Measurements from ENCODE around the gene ETV4.

Gene ETV4

DNA sequence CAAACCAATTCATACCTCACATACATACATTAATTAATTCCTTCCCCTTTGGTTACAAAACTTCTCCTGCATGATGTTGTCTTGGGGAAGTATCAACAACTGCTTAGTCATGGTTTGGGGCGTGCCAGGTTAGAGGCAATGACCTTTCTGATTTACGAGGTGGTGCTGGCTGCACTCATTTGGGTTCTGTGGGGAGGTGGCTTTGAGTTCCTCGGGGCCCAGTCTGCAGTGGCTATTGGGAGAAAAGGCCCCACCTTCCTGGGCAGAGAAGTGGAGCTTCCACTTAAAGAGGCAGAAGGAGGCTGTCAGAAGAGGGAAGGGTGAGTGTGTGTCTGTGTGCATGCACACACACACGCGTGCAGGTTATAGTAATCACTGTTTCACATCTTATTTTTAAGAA is 10.2 kb upstream of the ETV4 start:
- 0 out of 2 replicates have a peak, but pooled peaks have one; percentile 9 for TF ChIP-seq RAD21 (IDR thresholded peaks at IDR 0.05; ENCODE audit: low read depth)
- TF ChIP-seq FOXM1 (IDR thresholded peaks at IDR 0.05; ENCODE audit: borderline replicate concordance, low read depth) = no peak
- peak; percentile 29; the same call in 1 of the 2 replicates for TF ChIP-seq TEAD4 (IDR thresholded peaks at IDR 0.05)
- 0 out of 2 replicates have a peak, but pooled peaks have one; percentile 4 for TF ChIP-seq CEBPB (IDR thresholded peaks at IDR 0.05)
- TF ChIP-seq NFIC (IDR thresholded peaks at IDR 0.05) = peak; percentile 35; the same call in 1 of the 2 replicates
- 0 out of 2 replicates have a peak, but pooled peaks have one; percentile 24 for TF ChIP-seq EP300 (IDR thresholded peaks at IDR 0.05; ENCODE audit: borderline replicate concordance)

DNA sequence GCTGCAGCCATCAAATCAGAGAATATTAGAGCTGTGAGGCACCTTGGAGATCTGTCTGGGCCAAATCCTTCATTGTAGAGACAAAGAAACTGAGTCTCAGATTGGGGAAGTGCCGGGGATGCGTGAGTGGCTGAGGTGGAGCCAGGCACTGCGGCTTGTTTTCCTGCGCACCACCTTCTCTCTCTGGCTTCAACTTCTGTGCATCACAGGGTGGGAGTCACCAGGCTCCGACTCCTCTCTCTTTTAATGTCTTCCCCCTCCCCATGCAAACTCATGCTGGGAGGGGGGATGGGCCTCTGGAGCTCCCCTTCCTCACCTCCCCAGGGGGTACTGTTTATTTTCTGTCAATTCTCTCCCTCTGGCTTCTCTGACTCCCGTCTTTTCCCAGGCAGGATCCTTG is 8.7 kb upstream of the ETV4 start:
- TF ChIP-seq, protein P1, sequence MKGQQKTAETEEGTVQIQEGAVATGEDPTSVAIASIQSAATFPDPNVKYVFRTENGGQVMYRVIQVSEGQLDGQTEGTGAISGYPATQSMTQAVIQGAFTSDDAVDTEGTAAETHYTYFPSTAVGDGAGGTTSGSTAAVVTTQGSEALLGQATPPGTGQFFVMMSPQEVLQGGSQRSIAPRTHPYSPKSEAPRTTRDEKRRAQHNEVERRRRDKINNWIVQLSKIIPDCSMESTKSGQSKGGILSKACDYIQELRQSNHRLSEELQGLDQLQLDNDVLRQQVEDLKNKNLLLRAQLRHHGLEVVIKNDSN (IDR thresholded peaks at IDR 0.05) = no peak
- TF ChIP-seq TCF12 (IDR thresholded peaks at IDR 0.05; ENCODE audit: low read depth) = no peak
- TF ChIP-seq TAF1 (IDR thresholded peaks at IDR 0.05; ENCODE audit: low read depth) = no peak
- TF ChIP-seq RAD21 (IDR thresholded peaks at IDR 0.05; ENCODE audit: low read depth) = no peak
- TF ChIP-seq EP300 (IDR thresholded peaks at IDR 0.05; ENCODE audit: borderline replicate concordance) = no peak
- TF ChIP-seq EGR1 (IDR thresholded peaks at IDR 0.05) = no peak
- no peak for TF ChIP-seq NFIC (IDR thresholded peaks at IDR 0.05)
- no peak for TF ChIP-seq CEBPB (IDR thresholded peaks at IDR 0.05)
- no peak for TF ChIP-seq FOXM1 (IDR thresholded peaks at IDR 0.05; ENCODE audit: borderline replicate concordance, low read depth)
- TF ChIP-seq YY1 (IDR thresholded peaks at IDR 0.05; ENCODE audit: low read depth) = no peak
- TF ChIP-seq CREB1 (IDR thresholded peaks at IDR 0.05; ENCODE audit: low read depth) = no peak
- no peak for TF ChIP-seq ZBTB7A (IDR thresholded peaks at IDR 0.05; ENCODE audit: low read depth)
- TF ChIP-seq, protein P2, sequence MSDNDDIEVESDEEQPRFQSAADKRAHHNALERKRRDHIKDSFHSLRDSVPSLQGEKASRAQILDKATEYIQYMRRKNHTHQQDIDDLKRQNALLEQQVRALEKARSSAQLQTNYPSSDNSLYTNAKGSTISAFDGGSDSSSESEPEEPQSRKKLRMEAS (IDR thresholded peaks at IDR 0.05) = no peak
- TF ChIP-seq TEAD4 (IDR thresholded peaks at IDR 0.05) = no peak

DNA sequence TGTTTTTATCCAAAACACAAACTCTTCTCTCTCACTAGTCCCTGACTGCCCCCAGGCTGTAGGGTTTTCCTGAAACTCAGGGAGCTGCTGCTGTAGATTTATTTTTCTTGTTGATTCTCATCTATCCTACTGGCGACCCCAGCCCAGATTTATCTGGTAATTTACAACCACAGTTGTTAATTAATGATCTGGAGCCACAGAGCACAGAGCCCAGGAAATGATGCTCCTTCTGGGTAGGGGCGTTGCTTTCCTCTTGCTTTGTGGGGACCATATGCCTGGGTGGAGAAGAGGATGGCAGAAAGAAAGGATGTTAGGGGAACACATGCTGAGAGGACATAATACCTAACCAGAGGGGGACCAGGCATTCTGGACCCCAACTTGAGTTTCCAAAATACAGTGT is 7.4 kb upstream of the ETV4 start:
- TF ChIP-seq, protein P3, sequence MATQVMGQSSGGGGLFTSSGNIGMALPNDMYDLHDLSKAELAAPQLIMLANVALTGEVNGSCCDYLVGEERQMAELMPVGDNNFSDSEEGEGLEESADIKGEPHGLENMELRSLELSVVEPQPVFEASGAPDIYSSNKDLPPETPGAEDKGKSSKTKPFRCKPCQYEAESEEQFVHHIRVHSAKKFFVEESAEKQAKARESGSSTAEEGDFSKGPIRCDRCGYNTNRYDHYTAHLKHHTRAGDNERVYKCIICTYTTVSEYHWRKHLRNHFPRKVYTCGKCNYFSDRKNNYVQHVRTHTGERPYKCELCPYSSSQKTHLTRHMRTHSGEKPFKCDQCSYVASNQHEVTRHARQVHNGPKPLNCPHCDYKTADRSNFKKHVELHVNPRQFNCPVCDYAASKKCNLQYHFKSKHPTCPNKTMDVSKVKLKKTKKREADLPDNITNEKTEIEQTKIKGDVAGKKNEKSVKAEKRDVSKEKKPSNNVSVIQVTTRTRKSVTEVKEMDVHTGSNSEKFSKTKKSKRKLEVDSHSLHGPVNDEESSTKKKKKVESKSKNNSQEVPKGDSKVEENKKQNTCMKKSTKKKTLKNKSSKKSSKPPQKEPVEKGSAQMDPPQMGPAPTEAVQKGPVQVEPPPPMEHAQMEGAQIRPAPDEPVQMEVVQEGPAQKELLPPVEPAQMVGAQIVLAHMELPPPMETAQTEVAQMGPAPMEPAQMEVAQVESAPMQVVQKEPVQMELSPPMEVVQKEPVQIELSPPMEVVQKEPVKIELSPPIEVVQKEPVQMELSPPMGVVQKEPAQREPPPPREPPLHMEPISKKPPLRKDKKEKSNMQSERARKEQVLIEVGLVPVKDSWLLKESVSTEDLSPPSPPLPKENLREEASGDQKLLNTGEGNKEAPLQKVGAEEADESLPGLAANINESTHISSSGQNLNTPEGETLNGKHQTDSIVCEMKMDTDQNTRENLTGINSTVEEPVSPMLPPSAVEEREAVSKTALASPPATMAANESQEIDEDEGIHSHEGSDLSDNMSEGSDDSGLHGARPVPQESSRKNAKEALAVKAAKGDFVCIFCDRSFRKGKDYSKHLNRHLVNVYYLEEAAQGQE (IDR thresholded peaks at IDR 0.05; ENCODE audit: low read depth) = no peak
- no peak for TF ChIP-seq CREB1 (IDR thresholded peaks at IDR 0.05; ENCODE audit: low read depth)

DNA sequence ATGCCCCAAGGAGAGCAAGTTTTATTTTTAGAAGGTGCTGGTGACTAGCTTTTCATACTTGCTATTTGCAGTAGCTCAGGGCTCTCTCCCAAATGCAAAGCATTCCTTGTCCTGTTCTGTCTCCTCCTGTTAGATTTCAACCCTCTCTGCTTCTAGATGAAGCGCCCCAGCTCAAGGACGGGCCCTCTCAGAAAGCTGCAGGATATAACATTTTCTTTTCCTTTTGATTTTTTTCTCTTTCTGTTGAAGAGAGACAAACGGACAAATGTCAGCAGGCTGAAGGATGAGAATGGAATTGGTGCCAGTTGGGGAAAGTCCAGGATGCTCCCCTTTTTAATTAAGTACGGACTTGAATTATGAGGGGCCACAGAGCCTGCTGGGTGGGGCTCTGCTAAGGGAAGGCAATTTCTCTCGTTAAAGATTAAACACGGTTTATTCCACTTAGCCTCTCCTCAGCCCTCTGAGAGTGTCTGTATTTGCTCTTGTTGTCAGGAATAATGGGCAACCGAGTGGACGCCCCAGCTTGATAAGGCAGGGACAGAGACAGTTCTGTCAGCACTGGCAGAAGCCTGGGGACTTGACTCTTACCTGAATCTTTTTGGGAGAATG is 6.2 kb upstream of the ETV4 start:
- TF ChIP-seq, protein P3 (IDR thresholded peaks at IDR 0.05; ENCODE audit: low read depth) = no peak
- no peak for TF ChIP-seq NFIC (IDR thresholded peaks at IDR 0.05)
- TF ChIP-seq, protein P1 (IDR thresholded peaks at IDR 0.05) = no peak
- no peak for TF ChIP-seq YY1 (IDR thresholded peaks at IDR 0.05; ENCODE audit: low read depth)
- TF ChIP-seq ZBTB7A (IDR thresholded peaks at IDR 0.05; ENCODE audit: low read depth) = no peak
- no peak for TF ChIP-seq TAF1 (IDR thresholded peaks at IDR 0.05; ENCODE audit: low read depth)
- no peak for TF ChIP-seq FOXM1 (IDR thresholded peaks at IDR 0.05; ENCODE audit: borderline replicate concordance, low read depth)
- no peak for TF ChIP-seq TCF12 (IDR thresholded peaks at IDR 0.05; ENCODE audit: low read depth)
- no peak for TF ChIP-seq EGR1 (IDR thresholded peaks at IDR 0.05)
- no peak for TF ChIP-seq TEAD4 (IDR thresholded peaks at IDR 0.05)
- no peak for TF ChIP-seq CREB1 (IDR thresholded peaks at IDR 0.05; ENCODE audit: low read depth)
- TF ChIP-seq EP300 (IDR thresholded peaks at IDR 0.05; ENCODE audit: borderline replicate concordance) = no peak
- TF ChIP-seq, protein P2 (IDR thresholded peaks at IDR 0.05) = no peak
- no peak for TF ChIP-seq CEBPB (IDR thresholded peaks at IDR 0.05)
- no peak for TF ChIP-seq RAD21 (IDR thresholded peaks at IDR 0.05; ENCODE audit: low read depth)

DNA sequence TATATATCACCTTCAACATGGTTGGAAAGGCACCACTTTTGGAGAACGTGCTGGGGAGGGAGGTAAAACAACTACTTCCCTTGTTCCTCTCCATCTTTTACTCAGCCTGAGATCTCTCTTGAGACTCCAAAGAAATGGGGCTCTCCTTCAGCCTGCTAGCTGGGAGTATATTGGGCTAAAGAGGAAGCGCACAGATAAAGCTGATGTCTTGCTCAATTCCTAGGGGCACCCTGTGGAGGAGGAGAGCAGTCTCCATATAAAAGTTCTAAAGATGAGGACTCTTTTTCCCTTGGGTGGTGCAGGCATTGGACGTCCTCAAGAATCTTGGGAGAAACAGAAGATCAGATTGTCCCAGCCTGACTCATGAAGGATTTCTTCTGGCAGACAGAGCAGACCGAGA is 4.6 kb upstream of the ETV4 start:
- TF ChIP-seq, protein P2 (IDR thresholded peaks at IDR 0.05) = no peak
- TF ChIP-seq, protein P1 (IDR thresholded peaks at IDR 0.05) = no peak
- TF ChIP-seq YY1 (IDR thresholded peaks at IDR 0.05; ENCODE audit: low read depth) = no peak
- TF ChIP-seq, protein P3 (IDR thresholded peaks at IDR 0.05; ENCODE audit: low read depth) = no peak
- no peak for TF ChIP-seq ZBTB7A (IDR thresholded peaks at IDR 0.05; ENCODE audit: low read depth)
- TF ChIP-seq FOXM1 (IDR thresholded peaks at IDR 0.05; ENCODE audit: borderline replicate concordance, low read depth) = no peak
- no peak for TF ChIP-seq TEAD4 (IDR thresholded peaks at IDR 0.05)
